ENCODE results near the gene TRPV2.

TRPV2 gene

DNA sequence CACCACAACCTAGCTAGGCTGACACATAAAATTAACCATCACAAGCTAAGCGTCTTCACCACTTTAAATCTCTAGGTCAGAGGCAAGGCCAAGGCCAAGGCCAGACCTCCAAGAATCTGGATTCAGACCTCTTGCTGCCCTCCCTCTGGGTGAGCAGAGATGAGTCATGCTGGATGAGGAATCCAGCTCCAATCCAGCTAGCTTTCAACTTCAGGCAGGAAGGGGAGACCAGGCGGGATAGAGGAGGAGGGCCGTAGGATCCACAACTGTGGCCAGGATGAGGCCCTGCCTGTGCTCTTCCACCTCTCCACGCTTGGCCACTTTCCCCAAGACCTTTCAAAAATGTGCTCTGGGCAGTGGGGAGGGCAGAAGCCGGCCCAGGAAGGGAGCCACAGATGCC is 61.9 kb downstream of the TRPV2 start:
- DNase-seq (ENCODE audit: low read depth) = peak; percentile 89

GRCh38 chr17:16477666-16478065 is 62.3 kb downstream of the TRPV2 start:
- DNase-seq (ENCODE audit: low read depth) = no peak

- no peak for DNase-seq (ENCODE audit: low read depth)
These were observed 63.3 kb downstream of the TRPV2 start for GRCh38 chr17:16478649-16479048.

DNA sequence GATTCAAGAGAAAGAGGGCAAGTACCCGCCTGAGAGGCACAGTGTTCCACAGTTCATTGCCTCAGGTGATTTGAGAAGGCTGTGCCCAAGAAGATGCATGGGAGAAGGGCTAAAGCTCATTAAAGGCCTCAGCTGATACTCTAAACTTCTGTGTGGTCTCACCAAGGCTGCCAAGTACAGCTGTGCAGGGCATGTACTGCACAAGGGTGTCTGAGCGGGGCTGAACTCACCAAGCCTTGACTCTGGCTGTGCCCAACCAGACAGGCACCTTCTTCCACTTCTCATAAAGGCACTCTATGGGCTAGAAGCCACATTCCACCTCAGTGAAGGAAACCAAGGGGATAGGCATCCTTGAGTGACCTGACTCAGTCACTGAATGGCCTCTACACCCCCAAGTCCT is 63.9 kb downstream of the TRPV2 start:
- no peak for DNase-seq (ENCODE audit: low read depth)

DNA sequence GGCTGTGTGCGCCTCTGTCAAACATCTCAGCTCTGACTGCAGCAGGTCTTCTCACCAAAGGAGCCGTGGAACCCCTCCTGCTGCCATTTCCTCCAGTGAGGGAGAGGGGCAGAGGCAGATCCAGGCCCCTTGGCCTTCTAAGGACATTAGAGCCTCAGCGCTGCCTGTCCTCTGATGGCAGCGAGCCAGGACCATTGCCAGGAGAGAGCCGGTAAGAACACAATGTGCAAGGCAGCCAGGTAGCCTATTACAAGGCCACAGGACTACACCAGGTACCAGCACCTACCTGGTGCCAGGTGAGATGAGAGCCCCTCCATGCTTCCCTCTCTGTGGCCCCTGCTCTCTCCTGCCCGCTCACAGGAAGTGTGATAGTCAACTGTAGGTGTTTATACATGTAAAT is 65.6 kb downstream of the TRPV2 start:
- no peak for DNase-seq (ENCODE audit: low read depth)

DNA sequence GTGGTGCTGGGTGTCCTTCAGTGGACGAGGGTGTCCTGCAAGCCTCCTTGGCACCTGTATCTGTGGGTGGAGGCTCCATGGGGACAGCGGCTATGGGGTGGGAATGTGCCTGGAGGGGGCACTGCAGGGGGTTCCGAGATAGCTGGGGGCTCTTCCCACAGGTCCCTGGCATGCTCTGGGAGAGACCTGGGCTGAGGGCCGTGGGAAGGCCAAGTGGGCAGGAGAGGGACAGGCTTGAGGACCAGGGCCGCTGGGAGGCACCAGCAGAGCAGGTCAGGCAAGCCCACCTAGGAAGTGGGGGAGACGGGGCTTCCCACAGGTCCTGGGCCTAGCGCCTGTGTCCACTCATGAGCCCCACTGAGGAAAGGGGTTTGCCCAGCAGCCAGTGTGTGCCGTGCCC is 66.9 kb downstream of the TRPV2 start:
- DNase-seq (ENCODE audit: low read depth) = no peak

GRCh38 chr17:16483021-16483645 is 67.8 kb downstream of the TRPV2 start:
- no peak for DNase-seq (ENCODE audit: low read depth)

- no peak for DNase-seq (ENCODE audit: low read depth)
These were observed 69.2 kb downstream of the TRPV2 start for GRCh38 chr17:16484445-16485175.

All from amniotic epithelial cell (primary cell).